K562 (cell line): ENCODE data around the gene PYM1. TPM values are rescaled to one million over a fixed set of nuclear protein-coding genes. Genes with fewer than 3 reads are reported as not detected.

ENCODE experiments used
- COPS2 ChIP-seq: fragments of 450-650 bp; conservative IDR thresholded peaks from 2 replicates; pipeline ENCODE4 v1.6.1; 2016; ENCODE audit warnings: mild to moderate bottlenecking, moderate library complexity
- NFYB ChIP-seq: IDR thresholded peaks from 2 replicates; pipeline ENCODE4 v1.6.1; 2011; ENCODE audit warnings: mild to moderate bottlenecking, moderate library complexity; ENCODE audit not compliant: insufficient read length; ENCODE audit errors: extremely low read depth
- SAP30 ChIP-seq: fragments of 200-600 bp; sonication (generic); IDR thresholded peaks from 2 replicates; pipeline ENCODE4 v1.6.1; 2012; ENCODE audit warnings: borderline replicate concordance, low read depth, mild to moderate bottlenecking, moderate library complexity, low read length, control low read depth, inconsistent platforms; ENCODE audit not compliant: insufficient read depth, poor library complexity, severe bottlenecking
- SRSF3 ChIP-seq: fragments of 200-400 bp; formaldehyde crosslinking; IDR thresholded peaks from 2 replicates; pipeline ENCODE4 v1.6.1; 2016; ENCODE audit warnings: mild to moderate bottlenecking, low read length, moderate library complexity; ENCODE audit not compliant: insufficient read depth
- TBL1XR1 ChIP-seq, 2 experiments: IDR thresholded peaks; 2 replicates each; pipeline ENCODE4 v1.6.1; 2012; ENCODE audit warnings: improper control_type of control experiment in 2 of 2, low read length in 2 of 2, mild to moderate bottlenecking in 1 of 2
- ZFP91 ChIP-seq: sonication (generic); formaldehyde crosslinking; IDR thresholded peaks from 2 replicates; pipeline ENCODE4 v1.8.0; 2022; ENCODE audit warnings: mild to moderate bottlenecking, missing genetic modification reagents
- ZNF511 ChIP-seq: sonication (generic); formaldehyde crosslinking; IDR thresholded peaks from 2 replicates; pipeline ENCODE4 v1.8.0; 2022; ENCODE audit warnings: mild to moderate bottlenecking, missing genetic modification reagents
- polyA plus RNA-seq, 8 experiments: library from polyadenylated mRNA; depleted of rRNA in 4 of 8; stranded (reverse) in 5 of 8; unstranded in 3 of 8; fragments of >200 nt; fragmentation: Nextera tagmentation in 2 of 8; fragmentation: Illumina TruSeq in 1 of 8; extraction: Ambion mirVana in 2 of 8; extraction: Trizol in 1 of 8; gene quantifications; 2 replicates each; pipeline versions ENCODE4 v1.2.1 to v1.2.3, GENCODE V29; 2011 to 2014; ENCODE audit warnings: inconsistent platforms in 1 of 8, missing spikeins in 1 of 8
- total RNA-seq, 7 experiments: library from RNA; depleted of rRNA in 6 of 7; stranded (reverse); fragments of >200 nt in 6 of 7; fragmentation: Illumina TruSeq in 2 of 7; extraction: Trizol in 2 of 7; gene quantifications; 2 replicates each; pipeline versions ENCODE4 v1.2.1 to v1.2.3, GENCODE V29; 2011 to 2021; ENCODE audit warnings: low replicate concordance in 1 of 7
- TF ChIP-seq, protein P1 (sequence below): sonication (generic); IDR thresholded peaks from 2 replicates; pipeline ENCODE4 v1.6.1; 2016
- TF ChIP-seq, protein P2 (sequence below), 2 experiments: IDR thresholded peaks; 2 replicates each; pipeline ENCODE4 v1.6.1; 2012; ENCODE audit warnings: improper control_type of control experiment in 2 of 2, low read depth in 2 of 2, low read length in 2 of 2, borderline replicate concordance in 1 of 2
- TF ChIP-seq, protein P3 (sequence below): fragments of 250-450 bp; sonication (Bioruptor Pico); IDR thresholded peaks from 2 replicates; pipeline ENCODE4 v1.4.0; 2020

Gene PYM1
- total and polyA plus RNA-seq, 9 of the 15 experiments (the other 6 are each of a cell fraction or from before 2014, with no cell fraction given) = 29.0 to 51.3 (median 34.1) TPM

DNA sequence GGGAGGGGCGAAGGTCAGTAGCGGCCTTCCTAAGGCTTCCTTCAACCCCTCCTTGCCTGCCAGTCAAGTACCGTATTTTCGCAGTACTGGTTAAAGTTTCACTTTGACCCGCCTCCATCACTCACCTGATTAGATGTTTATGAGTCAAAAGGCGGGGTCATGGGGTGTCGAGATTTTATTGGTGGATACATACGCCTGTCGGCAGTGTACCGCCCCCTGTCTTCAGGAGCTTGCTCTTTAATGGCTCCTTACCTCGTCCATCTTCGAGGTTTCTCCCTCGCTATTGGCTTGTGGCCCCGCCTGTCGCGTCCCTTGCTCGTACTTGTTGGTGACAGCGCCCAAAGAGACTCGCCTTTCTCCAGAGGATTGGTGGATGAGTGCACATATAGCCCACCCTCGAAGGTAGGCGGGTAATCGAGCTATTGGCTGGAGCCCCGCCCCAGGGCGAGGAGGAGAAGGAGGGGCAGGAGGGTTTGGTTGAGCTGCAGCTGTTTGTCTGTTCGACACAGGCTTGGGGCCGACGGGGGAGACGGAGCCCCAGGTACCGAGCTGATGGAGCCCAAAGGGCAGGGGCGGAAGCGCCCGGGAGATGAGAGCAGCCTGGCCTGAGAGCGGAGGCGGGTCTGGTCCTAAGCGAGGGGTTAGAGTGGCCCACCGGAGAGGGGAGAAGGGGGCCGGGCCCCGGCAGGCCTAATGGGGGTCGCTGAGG is 46.1 kb upstream of the PYM1 start, which contains the start of gene RAB5B (continued):
- TF ChIP-seq, protein P1, sequence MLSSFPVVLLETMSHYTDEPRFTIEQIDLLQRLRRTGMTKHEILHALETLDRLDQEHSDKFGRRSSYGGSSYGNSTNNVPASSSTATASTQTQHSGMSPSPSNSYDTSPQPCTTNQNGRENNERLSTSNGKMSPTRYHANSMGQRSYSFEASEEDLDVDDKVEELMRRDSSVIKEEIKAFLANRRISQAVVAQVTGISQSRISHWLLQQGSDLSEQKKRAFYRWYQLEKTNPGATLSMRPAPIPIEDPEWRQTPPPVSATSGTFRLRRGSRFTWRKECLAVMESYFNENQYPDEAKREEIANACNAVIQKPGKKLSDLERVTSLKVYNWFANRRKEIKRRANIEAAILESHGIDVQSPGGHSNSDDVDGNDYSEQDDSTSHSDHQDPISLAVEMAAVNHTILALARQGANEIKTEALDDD = peak; percentile 90
- TF ChIP-seq ZFP91 (CRISPR knock-in tag) = no peak
- peak; percentile 85 for TF ChIP-seq SAP30
- TF ChIP-seq NFYB = peak; percentile 85
- TF ChIP-seq, protein P2, sequence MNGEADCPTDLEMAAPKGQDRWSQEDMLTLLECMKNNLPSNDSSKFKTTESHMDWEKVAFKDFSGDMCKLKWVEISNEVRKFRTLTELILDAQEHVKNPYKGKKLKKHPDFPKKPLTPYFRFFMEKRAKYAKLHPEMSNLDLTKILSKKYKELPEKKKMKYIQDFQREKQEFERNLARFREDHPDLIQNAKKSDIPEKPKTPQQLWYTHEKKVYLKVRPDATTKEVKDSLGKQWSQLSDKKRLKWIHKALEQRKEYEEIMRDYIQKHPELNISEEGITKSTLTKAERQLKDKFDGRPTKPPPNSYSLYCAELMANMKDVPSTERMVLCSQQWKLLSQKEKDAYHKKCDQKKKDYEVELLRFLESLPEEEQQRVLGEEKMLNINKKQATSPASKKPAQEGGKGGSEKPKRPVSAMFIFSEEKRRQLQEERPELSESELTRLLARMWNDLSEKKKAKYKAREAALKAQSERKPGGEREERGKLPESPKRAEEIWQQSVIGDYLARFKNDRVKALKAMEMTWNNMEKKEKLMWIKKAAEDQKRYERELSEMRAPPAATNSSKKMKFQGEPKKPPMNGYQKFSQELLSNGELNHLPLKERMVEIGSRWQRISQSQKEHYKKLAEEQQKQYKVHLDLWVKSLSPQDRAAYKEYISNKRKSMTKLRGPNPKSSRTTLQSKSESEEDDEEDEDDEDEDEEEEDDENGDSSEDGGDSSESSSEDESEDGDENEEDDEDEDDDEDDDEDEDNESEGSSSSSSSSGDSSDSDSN (IDR thresholded peaks at IDR 0.05; ENCODE audit: borderline replicate concordance in 1 of 2, low read depth in 2 of 2, low read length in 2 of 2) = 0 out of 4 replicates have a peak, but pooled peaks of 1 of the 2 experiments have one; percentile 26
- TF ChIP-seq SRSF3 = no peak
- TF ChIP-seq ZNF511 = peak; percentile 80; the same call in 1 of the 2 replicates
- no peak for TF ChIP-seq COPS2
- TF ChIP-seq TBL1XR1 (IDR thresholded peaks at IDR 0.05; ENCODE audit: low read length in 2 of 2) = peak in 1 of 2 experiments; percentile 57; a peak in 1 of 4 replicates
- TF ChIP-seq, protein P3, sequence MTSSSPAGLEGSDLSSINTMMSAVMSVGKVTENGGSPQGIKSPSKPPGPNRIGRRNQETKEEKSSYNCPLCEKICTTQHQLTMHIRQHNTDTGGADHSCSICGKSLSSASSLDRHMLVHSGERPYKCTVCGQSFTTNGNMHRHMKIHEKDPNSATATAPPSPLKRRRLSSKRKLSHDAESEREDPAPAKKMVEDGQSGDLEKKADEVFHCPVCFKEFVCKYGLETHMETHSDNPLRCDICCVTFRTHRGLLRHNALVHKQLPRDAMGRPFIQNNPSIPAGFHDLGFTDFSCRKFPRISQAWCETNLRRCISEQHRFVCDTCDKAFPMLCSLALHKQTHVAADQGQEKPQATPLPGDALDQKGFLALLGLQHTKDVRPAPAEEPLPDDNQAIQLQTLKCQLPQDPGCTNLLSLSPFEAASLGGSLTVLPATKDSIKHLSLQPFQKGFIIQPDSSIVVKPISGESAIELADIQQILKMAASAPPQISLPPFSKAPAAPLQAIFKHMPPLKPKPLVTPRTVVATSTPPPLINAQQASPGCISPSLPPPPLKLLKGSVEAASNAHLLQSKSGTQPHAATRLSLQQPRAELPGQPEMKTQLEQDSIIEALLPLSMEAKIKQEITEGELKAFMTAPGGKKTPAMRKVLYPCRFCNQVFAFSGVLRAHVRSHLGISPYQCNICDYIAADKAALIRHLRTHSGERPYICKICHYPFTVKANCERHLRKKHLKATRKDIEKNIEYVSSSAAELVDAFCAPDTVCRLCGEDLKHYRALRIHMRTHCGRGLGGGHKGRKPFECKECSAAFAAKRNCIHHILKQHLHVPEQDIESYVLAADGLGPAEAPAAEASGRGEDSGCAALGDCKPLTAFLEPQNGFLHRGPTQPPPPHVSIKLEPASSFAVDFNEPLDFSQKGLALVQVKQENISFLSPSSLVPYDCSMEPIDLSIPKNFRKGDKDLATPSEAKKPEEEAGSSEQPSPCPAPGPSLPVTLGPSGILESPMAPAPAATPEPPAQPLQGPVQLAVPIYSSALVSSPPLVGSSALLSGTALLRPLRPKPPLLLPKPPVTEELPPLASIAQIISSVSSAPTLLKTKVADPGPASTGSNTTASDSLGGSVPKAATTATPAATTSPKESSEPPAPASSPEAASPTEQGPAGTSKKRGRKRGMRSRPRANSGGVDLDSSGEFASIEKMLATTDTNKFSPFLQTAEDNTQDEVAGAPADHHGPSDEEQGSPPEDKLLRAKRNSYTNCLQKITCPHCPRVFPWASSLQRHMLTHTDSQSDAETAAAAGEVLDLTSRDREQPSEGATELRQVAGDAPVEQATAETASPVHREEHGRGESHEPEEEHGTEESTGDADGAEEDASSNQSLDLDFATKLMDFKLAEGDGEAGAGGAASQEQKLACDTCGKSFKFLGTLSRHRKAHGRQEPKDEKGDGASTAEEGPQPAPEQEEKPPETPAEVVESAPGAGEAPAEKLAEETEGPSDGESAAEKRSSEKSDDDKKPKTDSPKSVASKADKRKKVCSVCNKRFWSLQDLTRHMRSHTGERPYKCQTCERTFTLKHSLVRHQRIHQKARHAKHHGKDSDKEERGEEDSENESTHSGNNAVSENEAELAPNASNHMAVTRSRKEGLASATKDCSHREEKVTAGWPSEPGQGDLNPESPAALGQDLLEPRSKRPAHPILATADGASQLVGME = 0 out of 2 replicates have a peak, but pooled peaks have one; percentile 72
